Measurements from ENCODE around the gene COL20A1.

DNA sequence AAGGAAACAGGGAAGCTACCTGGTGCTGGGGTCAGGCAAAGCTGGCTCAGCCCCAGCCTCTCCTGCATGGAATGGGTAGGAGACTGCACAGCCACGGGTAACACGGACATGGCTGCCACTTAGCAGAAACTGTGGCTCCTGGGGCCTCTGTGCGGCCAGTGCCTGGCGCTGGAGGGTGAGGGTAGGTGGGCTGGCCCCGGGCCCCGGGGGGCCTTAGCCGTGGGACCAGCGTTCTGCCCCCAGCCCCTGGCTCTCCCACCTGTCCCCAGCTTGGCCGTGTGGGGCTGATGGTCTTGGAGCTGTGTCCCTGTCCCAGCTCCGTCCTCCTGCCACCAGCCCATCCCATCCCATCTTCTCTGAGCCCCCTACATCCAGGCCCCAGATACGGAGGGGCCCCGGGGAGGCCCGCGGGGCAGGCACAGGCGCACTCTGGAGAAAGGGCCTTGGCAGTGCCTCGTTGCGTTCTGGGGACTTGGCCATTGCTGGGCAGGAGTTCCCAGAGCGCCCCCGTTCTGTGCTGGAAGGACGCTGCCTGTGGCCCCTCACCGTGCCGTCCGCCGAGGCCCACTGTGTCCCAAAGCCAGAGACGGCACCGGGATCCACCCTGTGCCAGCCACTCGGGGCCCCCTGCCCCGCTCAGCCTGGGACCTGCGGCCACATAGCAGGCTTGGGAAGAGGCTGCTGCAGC, 56.0 kb downstream of the COL20A1 start:
- TF ChIP-seq CTCF (IDR thresholded peaks at IDR 0.05) (no peak), POLR2A (IDR thresholded peaks at IDR 0.05) (no peak)

All from right lobe of liver (tissue), 4 donors.